HL-60 (cell line): ENCODE data around the gene ZNF423.

Experiments used
- CTCF ChIP-seq: IDR thresholded peaks from one replicate; pipeline ENCODE4 v1.5.1; 2011; ENCODE audit warnings: low read length, control low read depth, inconsistent platforms; ENCODE audit not compliant: insufficient read depth
- POLR2AphosphoS5 ChIP-seq: IDR thresholded peaks from 2 replicates; pipeline ENCODE4 v1.6.1; 2012; ENCODE audit warnings: low read depth

DNA sequence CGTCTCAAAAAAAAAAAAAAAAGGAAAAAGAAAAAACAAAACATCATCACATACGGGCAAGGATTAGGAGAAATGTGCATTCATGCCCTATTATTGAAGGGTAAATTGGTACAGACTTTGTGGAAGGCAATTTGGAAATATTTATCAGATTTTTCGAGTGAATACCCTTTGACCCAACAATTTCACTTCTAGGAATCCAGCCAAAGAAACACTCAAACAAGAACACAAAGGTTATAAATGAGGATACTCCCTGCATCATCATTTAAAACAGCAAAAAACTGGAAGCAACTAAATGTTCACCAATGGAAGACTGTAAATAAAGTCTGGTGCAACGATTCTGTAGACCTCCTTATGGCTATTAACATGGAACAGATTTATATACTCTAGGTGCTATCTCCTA lies 12.9 kb downstream of the ZNF423 start:
- TF ChIP-seq CTCF (no peak), POLR2AphosphoS5 (no peak)
